Esophagus squamous epithelium (tissue), 4 donors: ENCODE results near the gene PLEKHA5.

Source experiments
- POLR2A ChIP-seq, 4 donors: fragments of 450-650 bp; IDR thresholded peaks; one replicate each; pipeline ENCODE4 v1.6.1; 2017; ENCODE audit warnings: antibody characterized with exemption in 4 of 4, mild to moderate bottlenecking in 4 of 4, moderate library complexity in 3 of 4
- TF ChIP-seq, protein P1 (sequence below), 6 experiments: fragments of 450-650 bp in 4 of 6; fragments of 200-600 bp in 2 of 6; sonication (generic) in 2 of 6; IDR thresholded peaks; one replicate each; pipeline ENCODE4 v1.5.1; 2016 to 2019; ENCODE audit warnings: antibody characterized with exemption in 6 of 6, mild to moderate bottlenecking in 4 of 6, moderate library complexity in 4 of 6

DNA sequence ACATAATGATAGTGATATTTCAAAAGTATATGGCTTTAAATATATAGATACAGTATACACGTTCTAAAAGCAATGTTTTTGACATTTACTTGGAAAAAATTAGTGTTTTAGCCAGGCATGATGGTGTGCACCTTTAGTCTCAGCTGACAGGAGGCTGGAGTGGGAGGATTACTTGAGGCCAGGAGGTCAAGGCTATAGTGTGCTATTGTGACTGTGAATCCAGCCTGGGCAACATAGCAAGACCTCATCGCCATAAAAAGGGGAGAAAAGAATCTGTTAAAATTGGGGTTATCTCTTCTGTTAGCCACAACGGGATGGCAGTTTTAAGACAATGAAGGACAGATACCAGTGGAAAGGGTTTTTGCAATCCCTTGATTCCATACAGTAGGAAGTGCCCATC is 95.2 kb downstream of the PLEKHA5 start:
- TF ChIP-seq, protein P1, sequence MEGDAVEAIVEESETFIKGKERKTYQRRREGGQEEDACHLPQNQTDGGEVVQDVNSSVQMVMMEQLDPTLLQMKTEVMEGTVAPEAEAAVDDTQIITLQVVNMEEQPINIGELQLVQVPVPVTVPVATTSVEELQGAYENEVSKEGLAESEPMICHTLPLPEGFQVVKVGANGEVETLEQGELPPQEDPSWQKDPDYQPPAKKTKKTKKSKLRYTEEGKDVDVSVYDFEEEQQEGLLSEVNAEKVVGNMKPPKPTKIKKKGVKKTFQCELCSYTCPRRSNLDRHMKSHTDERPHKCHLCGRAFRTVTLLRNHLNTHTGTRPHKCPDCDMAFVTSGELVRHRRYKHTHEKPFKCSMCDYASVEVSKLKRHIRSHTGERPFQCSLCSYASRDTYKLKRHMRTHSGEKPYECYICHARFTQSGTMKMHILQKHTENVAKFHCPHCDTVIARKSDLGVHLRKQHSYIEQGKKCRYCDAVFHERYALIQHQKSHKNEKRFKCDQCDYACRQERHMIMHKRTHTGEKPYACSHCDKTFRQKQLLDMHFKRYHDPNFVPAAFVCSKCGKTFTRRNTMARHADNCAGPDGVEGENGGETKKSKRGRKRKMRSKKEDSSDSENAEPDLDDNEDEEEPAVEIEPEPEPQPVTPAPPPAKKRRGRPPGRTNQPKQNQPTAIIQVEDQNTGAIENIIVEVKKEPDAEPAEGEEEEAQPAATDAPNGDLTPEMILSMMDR (IDR thresholded peaks at IDR 0.05): no peak
- no peak for TF ChIP-seq POLR2A (IDR thresholded peaks at IDR 0.05)
